SK-N-MC (cell line): ENCODE results near the gene VTCN1.

Experiments
- EZH2 ChIP-seq: fragments of 200-600 bp; sonication (generic); IDR thresholded peaks from one replicate; pipeline ENCODE4 v1.6.1; 2017; ENCODE audit warnings: antibody characterized with exemption
- FOXP2 ChIP-seq: optimal IDR thresholded peaks from 2 replicates; pipeline ENCODE3; 2011; ENCODE audit warnings: mild to moderate bottlenecking, moderate library complexity; ENCODE audit not compliant: insufficient read depth; ENCODE audit errors: extremely low read length, control extremely low read depth
- POLR2AphosphoS5 ChIP-seq: IDR thresholded peaks from 2 replicates; pipeline ENCODE4 v1.6.1; 2012; ENCODE audit warnings: mild to moderate bottlenecking, low read depth, low read length, borderline replicate concordance

GRCh38 chr1:117138561-117138960, 72.2 kb downstream of the VTCN1 start:
- TF ChIP-seq POLR2AphosphoS5 (no peak), EZH2 (no peak), FOXP2 (no peak)
